IPS-20b (cell line): ENCODE measurements around the gene PLXNA3.

ENCODE experiments used
- H3K27ac ChIP-seq: one replicate; pipeline ENCODE4 v1.5.1; 2013; ENCODE audit warnings: low read length
- H3K27me3 ChIP-seq: 2 replicates; pipeline ENCODE4 v1.6.1; 2013; ENCODE audit warnings: mild to moderate bottlenecking, low read length, inconsistent platforms; ENCODE audit not compliant: insufficient read depth
- H3K36me3 ChIP-seq: 2 replicates; pipeline ENCODE4 v1.6.1; 2013; ENCODE audit warnings: low read depth, mild to moderate bottlenecking, inconsistent platforms, low read length, moderate library complexity; ENCODE audit not compliant: insufficient read depth
- H3K4me1 ChIP-seq: 2 replicates; pipeline ENCODE4 v1.6.1; 2013; ENCODE audit warnings: mild to moderate bottlenecking, control low read depth, inconsistent platforms, low read length, moderate library complexity; ENCODE audit not compliant: insufficient read depth
- H3K4me3 ChIP-seq: 2 replicates; pipeline ENCODE4 v1.5.1; 2013; ENCODE audit warnings: mild to moderate bottlenecking, low read length, inconsistent platforms
- H3K9ac ChIP-seq: 2 replicates; pipeline ENCODE4 v1.6.1; 2013; ENCODE audit warnings: low read depth, mild to moderate bottlenecking, inconsistent platforms, low read length, moderate library complexity
- H3K9me3 ChIP-seq: 2 replicates; pipeline ENCODE4 v1.6.1; 2013; ENCODE audit warnings: mild to moderate bottlenecking, low read depth, low read length, inconsistent platforms; ENCODE audit not compliant: insufficient read depth

Gene PLXNA3

GRCh38 chrX:154436374-154436982, 21.6 kb upstream of the PLXNA3 start:
- peak overlapping the region; percentile 45; the same call in 1 of the 2 replicates for H3K9ac ChIP-seq
- peak overlapping the region; percentile 52 for H3K4me3 ChIP-seq
- no peaks in the 10 kb centered on the region for H3K9me3 ChIP-seq
- H3K4me1 ChIP-seq = no peaks in the 10 kb centered on the region
- H3K27ac ChIP-seq = no peak overlapping the region
- H3K27me3 ChIP-seq = no peaks in the 10 kb centered on the region
- peaks cover 25% of the 10 kb centered on the region for H3K36me3 ChIP-seq

GRCh38 chrX:154436983-154437752, 20.9 kb upstream of the PLXNA3 start, which contains the start of gene GDI1:
Gene GDI1 (plus strand): TSS chrX:154437154. CDS start chrX:154437255, 101 bp downstream.
- Histone ChIP-seq H3K4me3 (peak within 1 kb of the TSS; percentile 75), H3K4me1 (no peaks in the 10 kb centered on the region), H3K36me3 (peaks cover 25% of the 10 kb centered on the region), H3K9ac (peak within 1 kb of the TSS; percentile 58; the same call in 1 of the 2 replicates), H3K27ac (no peak within 1 kb of the TSS), H3K9me3 (no peaks in the 10 kb centered on the region), H3K27me3 (no peaks in the 10 kb centered on the region)

GRCh38 chrX:154437971-154438893, 19.8 kb upstream of the PLXNA3 start:
- Histone ChIP-seq H3K9ac (peak overlapping the region; percentile 58; the same call in 1 of the 2 replicates), H3K36me3 (peaks cover 26% of the 10 kb centered on the region)

GRCh38 chrX:154439841-154440240, 18.2 kb upstream of the PLXNA3 start:
- no peaks in the 10 kb centered on the region for H3K27me3 ChIP-seq
- no peak overlapping the region for H3K27ac ChIP-seq
- no peak overlapping the region for H3K4me3 ChIP-seq
- H3K4me1 ChIP-seq = no peaks in the 10 kb centered on the region
- peaks cover 26% of the 10 kb centered on the region for H3K36me3 ChIP-seq
- H3K9me3 ChIP-seq = no peaks in the 10 kb centered on the region
- no peak overlapping the region for H3K9ac ChIP-seq

More at GRCh38 chrX:154437971-154438893, 19.8 kb upstream of the PLXNA3 start:
- H3K4me3 ChIP-seq = peak overlapping the region; percentile 75
- H3K27me3 ChIP-seq = no peaks in the 10 kb centered on the region
- no peaks in the 10 kb centered on the region for H3K9me3 ChIP-seq
- no peak overlapping the region for H3K27ac ChIP-seq
- no peaks in the 10 kb centered on the region for H3K4me1 ChIP-seq

GRCh38 chrX:154440623-154441357, 17.3 kb upstream of the PLXNA3 start:
- Histone ChIP-seq H3K36me3 (peaks cover 26% of the 10 kb centered on the region), H3K9ac (no peak overlapping the region), H3K4me3 (no peak overlapping the region), H3K9me3 (no peaks in the 10 kb centered on the region), H3K4me1 (no peaks in the 10 kb centered on the region), H3K27ac (no peak overlapping the region), H3K27me3 (no peaks in the 10 kb centered on the region)

- H3K4me3 ChIP-seq = no peak overlapping the region
- H3K27ac ChIP-seq = no peak overlapping the region
- peaks cover 26% of the 10 kb centered on the region for H3K36me3 ChIP-seq
- no peaks in the 10 kb centered on the region for H3K27me3 ChIP-seq
- H3K9ac ChIP-seq = no peak overlapping the region
- H3K4me1 ChIP-seq = no peaks in the 10 kb centered on the region
- no peaks in the 10 kb centered on the region for H3K9me3 ChIP-seq
These were observed 16.5 kb upstream of the PLXNA3 start for GRCh38 chrX:154441564-154441963.

- Histone ChIP-seq H3K9ac (no peak overlapping the region), H3K4me3 (no peak overlapping the region), H3K36me3 (peaks cover 26% of the 10 kb centered on the region), H3K27ac (no peak overlapping the region), H3K27me3 (no peaks in the 10 kb centered on the region), H3K9me3 (no peaks in the 10 kb centered on the region), H3K4me1 (no peaks in the 10 kb centered on the region)
These were observed 15.9 kb upstream of the PLXNA3 start for GRCh38 chrX:154441984-154442707.

- no peak overlapping the region for H3K27ac ChIP-seq
These were observed 14.6 kb upstream of the PLXNA3 start for GRCh38 chrX:154443479-154443910.

GRCh38 chrX:154443992-154444754, 13.9 kb upstream of the PLXNA3 start, which contains the start of gene FAM50A:
Gene FAM50A (plus strand): TSS chrX:154444141. CDS start chrX:154444236, 95 bp downstream.
- Histone ChIP-seq H3K9me3 (no peaks in the 10 kb centered on the region), H3K4me3 (peak within 1 kb of the TSS; percentile 63), H3K4me1 (no peaks in the 10 kb centered on the region), H3K27ac (no peak within 1 kb of the TSS), H3K9ac (peak within 1 kb of the TSS; percentile 67; the same call in 1 of the 2 replicates), H3K36me3 (peaks cover 24% of the 10 kb centered on the region; the same call in 1 of the 2 replicates), H3K27me3 (no peaks in the 10 kb centered on the region)

More at GRCh38 chrX:154443479-154443910, 14.6 kb upstream of the PLXNA3 start:
- Histone ChIP-seq H3K27me3 (no peaks in the 10 kb centered on the region), H3K9me3 (no peaks in the 10 kb centered on the region), H3K36me3 (peaks cover 26% of the 10 kb centered on the region), H3K4me1 (no peaks in the 10 kb centered on the region), H3K9ac (no peak overlapping the region; the same call in 1 of the 2 replicates), H3K4me3 (peak overlapping the region; percentile 54; the same call in 1 of the 2 replicates)
